Activated naive CD4-positive, alpha-beta T cell (primary cell): ENCODE results near the gene HNRNPLL.

Experiments used
- DNase-seq, 4 experiments: peaks; one replicate each; lab custom pipeline; 2025; lab: John Stamatoyannopoulos, UW

Gene HNRNPLL

GRCh38 chr2:38592951-38593350 is 9.8 kb downstream of the HNRNPLL start:
- no peak for DNase-seq

- no peak for DNase-seq
Observed at GRCh38 chr2:38591152-38591551, 11.6 kb downstream of the HNRNPLL start.

DNA sequence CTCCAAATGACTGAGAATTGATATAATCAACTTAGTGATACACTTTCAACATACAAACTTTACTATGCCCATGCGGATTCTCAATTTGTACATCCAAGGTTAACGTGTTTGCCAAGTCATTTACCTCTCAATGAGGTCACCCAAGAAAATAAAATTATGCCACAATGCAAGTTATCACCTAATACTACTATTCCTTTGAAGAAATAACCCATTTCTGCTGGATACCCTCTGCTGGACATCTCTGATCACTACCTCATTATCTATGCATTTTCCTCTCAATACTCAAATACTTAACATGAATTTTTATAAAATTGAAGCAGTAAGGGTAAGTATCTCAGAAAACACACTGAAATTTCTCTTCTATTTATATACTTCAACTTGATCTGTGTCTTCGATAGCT is 12.7 kb downstream of the HNRNPLL start:
- DNase-seq: no peak

- DNase-seq: no peak
Observed at GRCh38 chr2:38586931-38587330, 15.8 kb downstream of the HNRNPLL start.

DNA sequence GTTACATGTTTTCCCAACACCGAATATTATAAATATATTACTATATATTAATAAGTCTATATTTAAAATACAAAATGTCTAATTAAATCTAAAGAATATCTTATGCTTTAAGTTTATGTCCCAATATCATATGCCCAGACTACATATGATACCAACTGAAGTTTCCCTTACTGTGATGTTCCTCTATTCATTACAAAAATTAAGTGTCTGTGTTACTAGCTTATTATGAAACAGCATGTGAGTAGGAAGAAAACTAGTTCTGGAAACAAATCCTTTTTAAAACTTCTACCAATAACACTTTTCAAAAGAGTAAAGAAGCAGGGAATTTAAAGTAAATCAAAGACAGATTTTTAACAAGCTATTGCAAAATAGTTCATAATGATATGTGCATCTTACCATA is 17.8 kb downstream of the HNRNPLL start:
- no peak for DNase-seq

DNA sequence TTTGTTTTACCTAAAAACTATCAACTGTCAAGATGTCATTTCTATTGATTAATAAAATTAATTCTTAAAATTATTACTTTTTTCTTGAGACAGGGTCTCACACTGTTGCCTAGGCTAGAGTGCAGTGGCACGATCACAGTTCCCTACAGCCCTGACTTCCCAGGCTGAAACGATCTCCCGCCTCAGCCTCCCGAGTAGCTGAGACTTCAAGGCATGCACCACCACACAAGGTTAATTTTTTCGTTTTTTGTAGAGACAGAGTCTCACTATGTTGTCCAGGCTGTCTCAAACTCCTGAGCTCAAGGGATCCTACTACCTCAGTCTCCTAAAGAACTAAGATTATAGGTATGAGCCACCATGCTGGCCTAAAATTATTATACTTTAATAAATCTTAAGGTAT is 18.7 kb downstream of the HNRNPLL start:
- DNase-seq: no peak

- no peak for DNase-seq
Observed at GRCh38 chr2:38583524-38583923, 19.2 kb downstream of the HNRNPLL start.

GRCh38 chr2:38581193-38582147 is 21.3 kb downstream of the HNRNPLL start:
- DNase-seq: peak in 1 of 4 experiments; percentile 13

DNA sequence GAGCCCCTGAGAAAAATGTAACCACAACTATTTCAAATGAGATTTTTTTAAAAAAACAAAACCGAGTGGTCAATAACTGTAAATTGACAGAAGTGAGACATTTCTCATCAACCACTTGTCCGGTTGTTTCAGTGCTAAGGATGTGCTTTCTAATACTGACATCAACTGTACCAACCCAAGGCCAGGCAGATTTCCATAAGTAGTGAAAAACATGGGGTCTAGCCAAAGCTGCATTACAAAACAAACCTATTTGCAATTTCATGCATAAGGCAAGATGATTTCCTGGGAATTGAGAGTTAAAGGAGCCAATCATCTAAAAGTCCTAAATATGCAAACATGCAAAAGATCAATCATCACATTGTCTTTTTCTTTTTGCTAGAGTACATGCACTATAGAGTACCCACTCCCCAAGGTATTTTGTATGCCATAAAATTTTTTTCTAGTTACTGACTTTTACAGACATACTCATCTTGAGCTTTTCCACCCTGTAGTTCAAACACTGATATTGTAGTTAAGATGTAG is 22.6 kb downstream of the HNRNPLL start:
- DNase-seq: no peak

DNA sequence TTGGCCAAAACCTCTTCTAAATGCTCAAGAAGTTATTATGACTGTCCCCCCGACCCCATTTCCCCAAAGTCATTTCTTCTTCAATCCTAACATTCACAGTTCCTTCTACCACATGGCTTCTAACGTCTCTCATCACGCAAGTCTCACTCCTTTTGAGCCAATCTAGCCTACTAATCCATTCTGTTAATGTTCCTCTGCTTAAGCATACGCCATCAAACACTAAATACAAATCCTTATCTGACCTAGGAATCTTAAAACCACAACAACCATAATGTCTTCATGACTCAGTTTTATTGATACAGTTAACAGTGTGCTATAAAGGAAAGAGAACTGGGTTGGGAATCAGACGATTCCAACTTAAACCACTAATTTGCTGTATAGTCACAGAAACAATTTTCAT is 23.9 kb downstream of the HNRNPLL start:
- DNase-seq: no peak

DNA sequence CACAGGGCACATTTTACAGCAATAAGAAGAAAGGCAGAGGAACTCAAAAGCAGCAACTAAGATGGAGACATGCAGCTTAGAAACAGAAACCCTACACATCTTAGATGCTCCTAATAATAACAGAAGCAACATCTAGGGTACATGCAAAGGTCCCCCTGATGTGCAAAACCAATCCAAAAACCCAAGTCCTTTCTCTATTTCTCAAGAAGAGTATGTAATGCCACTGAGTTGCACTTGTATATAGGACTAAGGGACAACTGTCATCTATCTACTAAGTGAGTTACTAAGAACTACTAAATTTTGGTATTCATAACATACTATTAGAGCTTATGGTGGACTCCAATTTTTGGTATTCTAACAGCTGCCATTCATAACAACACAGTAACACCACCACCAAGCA is 28.4 kb downstream of the HNRNPLL start:
- no peak for DNase-seq

DNA sequence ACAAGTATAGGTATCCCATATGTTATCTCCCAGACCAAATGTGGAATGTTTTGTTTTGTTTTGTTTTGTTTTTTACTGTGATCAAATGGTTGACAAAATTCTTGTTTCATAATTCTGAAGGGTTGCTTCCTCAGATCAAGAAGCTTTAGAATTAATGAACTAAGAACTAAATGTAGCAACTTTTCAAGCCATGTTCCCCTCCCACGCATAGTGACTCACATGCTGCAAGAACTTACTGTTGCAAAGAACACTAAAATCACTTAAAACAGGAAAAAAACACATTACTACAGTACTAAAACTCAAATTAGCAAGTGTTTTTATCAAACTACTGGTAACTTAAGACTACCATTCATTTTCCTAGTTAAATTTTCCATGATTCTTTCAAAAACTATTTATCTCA is 30.6 kb downstream of the HNRNPLL start:
- DNase-seq: no peak

GRCh38 chr2:38571193-38571592 is 31.5 kb downstream of the HNRNPLL start:
- DNase-seq: no peak

GRCh38 chr2:38568724-38569436 is 33.8 kb downstream of the HNRNPLL start:
- no peak for DNase-seq

DNA sequence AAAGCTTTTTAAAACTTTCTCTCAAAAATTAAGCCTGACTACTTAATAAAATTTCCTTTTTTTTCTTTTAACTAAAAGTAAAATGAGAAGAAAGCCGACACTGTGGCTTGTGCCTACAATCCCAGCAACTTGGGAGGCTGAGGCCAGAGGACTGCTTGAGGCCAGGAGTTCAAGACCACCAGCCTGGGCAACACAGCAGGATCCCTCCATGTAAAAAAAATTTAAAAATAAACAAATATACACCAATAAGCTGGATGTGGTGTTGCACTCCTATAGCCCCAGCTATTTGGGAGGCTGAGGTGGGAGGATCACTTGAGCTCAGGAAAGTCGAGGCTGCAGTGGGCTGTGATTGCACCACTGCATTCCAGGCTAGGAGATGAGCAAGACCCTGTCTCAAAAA is 37.4 kb downstream of the HNRNPLL start:
- no peak for DNase-seq

- DNase-seq: no peak
Observed at GRCh38 chr2:38561691-38562090, 41.0 kb downstream of the HNRNPLL start.

GRCh38 chr2:38560092-38560491 is 42.6 kb downstream of the HNRNPLL start:
- DNase-seq: no peak

DNA sequence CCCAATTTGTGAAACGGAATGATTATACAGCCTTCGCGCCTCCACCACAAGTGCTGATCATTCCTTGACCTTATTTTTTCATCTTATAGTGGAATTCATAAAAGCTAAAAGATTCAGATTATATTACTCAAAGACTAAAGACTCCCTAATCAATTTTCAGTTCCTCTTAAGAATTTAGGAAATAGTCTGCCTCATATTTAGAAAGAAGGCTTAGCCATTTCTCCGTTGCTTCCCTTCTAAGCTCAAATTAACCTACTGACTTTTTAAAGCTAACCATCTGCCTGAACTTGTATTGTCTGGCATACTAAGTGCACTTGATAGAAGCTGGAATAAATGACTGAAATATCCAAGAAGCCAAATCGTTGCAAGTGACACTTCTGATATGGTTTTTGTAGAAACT is 44.7 kb downstream of the HNRNPLL start:
- DNase-seq: no peak

GRCh38 chr2:38557217-38557616 is 45.5 kb downstream of the HNRNPLL start:
- DNase-seq: no peak

DNA sequence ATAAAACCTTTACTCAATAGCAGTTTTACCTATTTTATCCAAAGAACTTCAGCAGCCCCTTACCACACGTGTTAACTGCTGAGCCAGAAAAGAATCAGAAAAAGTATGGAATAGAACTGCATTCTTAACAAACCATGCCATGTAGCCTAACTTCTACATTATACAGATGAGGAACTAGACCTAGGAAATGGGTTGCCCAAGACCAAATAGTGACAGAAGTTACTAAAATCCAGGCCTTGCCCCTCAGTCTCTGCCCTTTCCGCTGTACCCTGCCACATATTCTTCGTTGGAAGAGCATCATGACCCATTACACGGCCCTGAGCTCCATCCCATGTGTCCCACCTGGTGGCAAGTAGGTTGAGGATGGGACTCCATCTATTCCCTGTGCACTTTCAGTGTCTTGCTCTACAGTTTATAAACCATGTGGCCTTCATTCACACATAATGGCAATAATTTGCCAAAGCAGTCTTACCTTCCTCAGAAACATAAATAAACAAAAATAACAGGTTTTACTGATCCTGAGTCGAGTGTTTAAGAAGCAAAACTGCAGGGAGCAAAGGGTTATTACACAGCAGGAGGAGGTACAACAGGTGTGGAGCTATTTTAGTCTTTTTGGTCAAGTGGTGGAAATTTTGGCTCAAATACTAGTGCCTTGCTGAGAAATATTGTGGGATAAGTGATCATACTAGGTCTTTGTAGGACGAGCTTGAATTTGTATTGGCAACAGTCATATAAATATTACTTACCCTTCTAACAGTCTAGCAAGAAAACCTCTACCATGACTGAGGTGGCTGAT is 46.5 kb downstream of the HNRNPLL start:
- DNase-seq: no peak

DNA sequence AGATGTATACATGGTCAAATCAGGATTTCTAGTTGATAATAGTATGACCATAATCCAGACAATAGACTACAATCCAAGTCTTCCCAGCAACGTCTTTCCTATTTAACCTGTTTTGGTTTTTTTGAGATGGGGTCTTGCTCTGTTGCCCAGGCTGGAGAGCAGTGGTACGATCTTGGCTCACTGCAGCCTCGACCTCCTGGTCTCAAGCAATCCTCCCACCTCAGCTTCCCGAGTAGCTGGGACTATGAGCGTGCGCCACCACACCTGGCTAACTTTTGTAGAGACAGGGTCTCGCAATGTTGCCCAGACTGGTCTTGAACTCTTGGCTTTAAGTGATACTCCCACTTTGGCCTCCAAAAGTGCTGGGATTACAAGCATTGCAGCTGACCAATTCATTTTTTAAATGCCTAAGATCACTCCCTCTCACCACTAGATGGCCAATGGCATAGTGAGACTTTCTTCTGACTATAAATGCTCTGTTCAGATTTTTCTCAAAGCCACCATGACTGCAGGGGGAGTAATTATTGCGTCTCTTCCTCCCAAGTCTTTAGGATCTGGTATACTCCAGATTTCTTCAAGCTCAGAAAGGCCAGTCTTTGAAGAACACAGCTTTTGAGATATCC is 47.6 kb downstream of the HNRNPLL start:
- no peak for DNase-seq

GRCh38 chr2:38553554-38553953 is 49.2 kb downstream of the HNRNPLL start:
- DNase-seq: no peak
